HepG2 (cell line): Measurements from ENCODE around the gene EPB41L5. TPM values are rescaled to one million over a fixed set of nuclear protein-coding genes. Genes with fewer than 3 reads are reported as not detected.

Source experiments
- BCL3 ChIP-seq: sonication (generic); formaldehyde crosslinking; IDR thresholded peaks from 2 replicates; pipeline ENCODE4 v1.5.1; 2020; ENCODE audit warnings: mild to moderate bottlenecking, missing genetic modification reagents, moderate library complexity
- FOSL1 ChIP-seq: sonication (generic); formaldehyde crosslinking; IDR thresholded peaks from 2 replicates; pipeline ENCODE4 v1.9.0; 2021; ENCODE audit warnings: missing genetic modification reagents, borderline replicate concordance
- FOSL2 ChIP-seq: sonication (generic); formaldehyde crosslinking; IDR thresholded peaks from 2 replicates; pipeline ENCODE4 v1.4.0; 2020; ENCODE audit warnings: missing genetic modification reagents
- GATAD2A ChIP-seq: IDR thresholded peaks from 2 replicates; pipeline ENCODE4 v1.6.1; 2016
- HOXA9 ChIP-seq: sonication (generic); formaldehyde crosslinking; IDR thresholded peaks from 2 replicates; pipeline ENCODE4 v1.8.1; 2022; ENCODE audit warnings: missing genetic modification reagents, mild to moderate bottlenecking, moderate library complexity, borderline replicate concordance
- IRF9 ChIP-seq: sonication (generic); formaldehyde crosslinking; IDR thresholded peaks from 2 replicates; pipeline ENCODE4 v1.8.0; 2022; ENCODE audit warnings: missing genetic modification reagents, mild to moderate bottlenecking, borderline replicate concordance
- KLF13 ChIP-seq: sonication (generic); formaldehyde crosslinking; IDR thresholded peaks from 2 replicates; pipeline ENCODE4 v1.4.0; 2020; ENCODE audit warnings: mild to moderate bottlenecking, missing genetic modification reagents
- MNT ChIP-seq: fragments of 450-650 bp; IDR thresholded peaks from 2 replicates; pipeline ENCODE4 v1.6.1; 2016
- NAIF1 ChIP-seq: sonication (generic); formaldehyde crosslinking; IDR thresholded peaks from 2 replicates; pipeline ENCODE4 v1.5.0; 2020; ENCODE audit warnings: mild to moderate bottlenecking, missing genetic modification reagents, borderline replicate concordance
- ONECUT2 ChIP-seq: sonication (generic); formaldehyde crosslinking; IDR thresholded peaks from 2 replicates; pipeline ENCODE4 v1.4.0; 2020; ENCODE audit warnings: missing genetic modification reagents
- PAF1 ChIP-seq: IDR thresholded peaks from 2 replicates; pipeline ENCODE4 v1.6.1; 2016; ENCODE audit warnings: missing genetic modification reagents, missing compliant biosample characterization
- PPARG ChIP-seq: conservative IDR thresholded peaks from 2 replicates; pipeline ENCODE4 v1.6.1; 2016; ENCODE audit warnings: missing biosample characterization, missing genetic modification reagents
- SSRP1 ChIP-seq: IDR thresholded peaks from 2 replicates; pipeline ENCODE4 v1.6.1; 2016; ENCODE audit warnings: control low read depth
- STAG1 ChIP-seq: sonication (generic); formaldehyde crosslinking; IDR thresholded peaks from 2 replicates; pipeline ENCODE4 v1.4.0; 2020; ENCODE audit warnings: missing genetic modification reagents
- THAP7 ChIP-seq: sonication (generic); formaldehyde crosslinking; IDR thresholded peaks from 2 replicates; pipeline ENCODE4 v1.8.1; 2023; ENCODE audit warnings: mild to moderate bottlenecking, missing genetic modification reagents
- ZBTB38 ChIP-seq: sonication (generic); formaldehyde crosslinking; IDR thresholded peaks from 2 replicates; pipeline ENCODE4 v1.5.1; 2020; ENCODE audit warnings: mild to moderate bottlenecking, missing genetic modification reagents
- ZFP36L1 ChIP-seq: sonication (generic); formaldehyde crosslinking; IDR thresholded peaks from 2 replicates; pipeline ENCODE4 v1.8.0; 2022; ENCODE audit warnings: mild to moderate bottlenecking, missing genetic modification reagents, moderate library complexity
- ZNF136 ChIP-seq: sonication (generic); formaldehyde crosslinking; IDR thresholded peaks from 2 replicates; pipeline ENCODE4 v1.8.1; 2022; ENCODE audit warnings: low read depth, mild to moderate bottlenecking, moderate library complexity, missing genetic modification reagents
- ZNF263 ChIP-seq: sonication (generic); formaldehyde crosslinking; IDR thresholded peaks from 2 replicates; pipeline ENCODE4 v1.4.0; 2020; ENCODE audit warnings: missing genetic modification reagents
- ZNF292 ChIP-seq: sonication (generic); formaldehyde crosslinking; IDR thresholded peaks from 2 replicates; pipeline ENCODE4 v1.8.1; 2022; ENCODE audit warnings: mild to moderate bottlenecking, low read depth, missing genetic modification reagents, borderline replicate concordance
- ZNF512 ChIP-seq: sonication (generic); formaldehyde crosslinking; IDR thresholded peaks from 2 replicates; pipeline ENCODE4 v1.4.0; 2020; ENCODE audit warnings: mild to moderate bottlenecking, missing genetic modification reagents
- ZNF737 ChIP-seq: sonication (generic); formaldehyde crosslinking; IDR thresholded peaks from 2 replicates; pipeline ENCODE4 v1.5.0; 2020; ENCODE audit warnings: missing genetic modification reagents, mild to moderate bottlenecking, borderline replicate concordance
- ZNF780A ChIP-seq: sonication (generic); formaldehyde crosslinking; IDR thresholded peaks from 2 replicates; pipeline ENCODE4 v1.8.0; 2022; ENCODE audit warnings: mild to moderate bottlenecking, missing genetic modification reagents, moderate library complexity
- ZSCAN21 ChIP-seq: sonication (generic); formaldehyde crosslinking; IDR thresholded peaks from 2 replicates; pipeline ENCODE4 v1.8.0; 2022; ENCODE audit warnings: mild to moderate bottlenecking, missing genetic modification reagents, moderate library complexity, borderline replicate concordance
- polyA plus RNA-seq, 8 experiments: library from polyadenylated mRNA; depleted of rRNA in 3 of 8; stranded (reverse) in 7 of 8; unstranded in 1 of 8; fragments of >200 nt; fragmentation: Illumina TruSeq in 4 of 8; extraction: Trizol in 4 of 8; gene quantifications; 2 replicates each; pipeline versions ENCODE4 v1.2.1 to v1.2.3, GENCODE V29; 2011 to 2016; ENCODE audit warnings: low read depth in 4 of 8, missing spikeins in 1 of 8, mixed read lengths in 1 of 8; ENCODE audit not compliant: insufficient read depth in 1 of 8
- total RNA-seq, 5 experiments: library from RNA; depleted of rRNA; stranded (reverse); fragments of >200 nt; fragmentation: Illumina TruSeq; extraction: Trizol; gene quantifications; 2 replicates each; pipeline ENCODE4 v1.2.3, GENCODE V29; 2016; ENCODE audit warnings: low read depth in 1 of 5

EPB41L5 gene
- total and polyA plus RNA-seq, 2 of the 13 experiments (the other 11 are each of a cell fraction or from before 2014, with no cell fraction given): 40.5 to 47.5 TPM

- no peak for TF ChIP-seq PAF1 (CRISPR knock-in tag)
- no peak for TF ChIP-seq ZNF512
- TF ChIP-seq ZNF780A (CRISPR knock-in tag): peak; percentile 62; the same call in 1 of the 2 replicates
- 0 out of 2 replicates have a peak, but pooled peaks have one; percentile 15 for TF ChIP-seq PPARG
- TF ChIP-seq ZNF263 (CRISPR knock-in tag): no peak
- TF ChIP-seq STAG1: no peak
- no peak for TF ChIP-seq BCL3 (CRISPR knock-in tag)
- no peak for TF ChIP-seq SSRP1
- TF ChIP-seq ZNF136 (CRISPR knock-in tag): no peak
- TF ChIP-seq HOXA9 (CRISPR knock-in tag): peak; percentile 29; the same call in 1 of the 2 replicates
- no peak for TF ChIP-seq KLF13 (CRISPR knock-in tag)
- TF ChIP-seq ZFP36L1 (CRISPR knock-in tag): no peak
- TF ChIP-seq ZBTB38 (CRISPR knock-in tag): peak; percentile 23; the same call in 1 of the 2 replicates
- no peak for TF ChIP-seq THAP7 (CRISPR knock-in tag)
- no peak for TF ChIP-seq ZNF737
- TF ChIP-seq ZNF292 (CRISPR knock-in tag): 0 out of 2 replicates have a peak, but pooled peaks have one; percentile 21
- TF ChIP-seq MNT: no peak
- TF ChIP-seq ONECUT2: no peak
- TF ChIP-seq IRF9 (CRISPR knock-in tag): 0 out of 2 replicates have a peak, but pooled peaks have one; percentile 44
- peak; percentile 38; the same call in 1 of the 2 replicates for TF ChIP-seq GATAD2A (CRISPR knock-in tag)
- no peak for TF ChIP-seq NAIF1
- TF ChIP-seq FOSL1 (CRISPR knock-in tag): no peak
- TF ChIP-seq FOSL2 (CRISPR knock-in tag): peak; percentile 36; the same call in 1 of the 2 replicates
- TF ChIP-seq ZSCAN21 (CRISPR knock-in tag): no peak
Measured at GRCh38 chr2:120227111-120227991, 214.5 kb downstream of the EPB41L5 start (continued).
